ENCODE measurements around the gene SV2B. TPM values are rescaled to one million over a fixed set of nuclear protein-coding genes. Genes with fewer than 3 reads are reported as not detected.

SV2B gene
- total RNA-seq, 4 donors from 2014 or later: 1.4 to 6.4 (median 2.2) TPM

GRCh38 chr15:91346259-91346658 is 246.2 kb downstream of the SV2B start:
- TF ChIP-seq CTCF (IDR thresholded peaks at IDR 0.05; ENCODE audit: low read depth): no peak

- no peak for TF ChIP-seq CTCF (IDR thresholded peaks at IDR 0.05; ENCODE audit: low read depth)
Measured at GRCh38 chr15:91348752-91349500, 248.9 kb downstream of the SV2B start.

Other genes starting within 250 kb of the SV2B start
- gene FURIN, start 231.7 kb upstream of the SV2B start, total RNA-seq: 10 to 100 TPM; 34.4 to 72.5 (median 49.8) TPM
- gene FES, start 215.8 kb upstream of the SV2B start, total RNA-seq: 10 to 100 TPM; 37.5 to 85.2 (median 75.8) TPM
- gene MAN2A2, start 197.0 kb upstream of the SV2B start, total RNA-seq: 100 to 1,000 TPM in 1 of 4 donors, 10 to 100 TPM in 3; 46.6 to 104 (median 48.2) TPM
- 10 to 100 TPM; 15.6 to 42.4 (median 17.1) TPM for gene HDDC3, start 167.7 kb upstream of the SV2B start, total RNA-seq
- 10 to 100 TPM; 25.4 to 68.2 (median 49.8) TPM for gene UNC45A, start 165.0 kb upstream of the SV2B start, total RNA-seq
- gene RCCD1, start 145.4 kb upstream of the SV2B start, total RNA-seq: 1 to 10 TPM; 4.2 to 6.6 (median 5.5) TPM
- 10 to 100 TPM in 2 of 4 donors, 1 to 10 TPM in 2; 3.4 to 20.9 (median 13.7) TPM for gene PRC1, start 105.7 kb upstream of the SV2B start, total RNA-seq
- 1 to 10 TPM; 4.9 to 9.4 (median 5.3) TPM for gene VPS33B, start 77.7 kb upstream of the SV2B start, total RNA-seq

Data from subcutaneous adipose tissue (tissue), 4 donors.